Activated naive CD8-positive, alpha-beta T cell (primary cell): ENCODE measurements around the gene ADH6.
"Not testable (repeated sequence)": the region's sequence is repeated elsewhere in the genome, so short reads cannot be mapped to it uniquely, and the experiment has no call there.

Experiments
- H3K27ac Mint-ChIP-seq: one replicate; pipeline ENCODE4 v1.8.0; 2021; ENCODE audit warnings: mixed read lengths
- H3K27me3 Mint-ChIP-seq: one replicate; pipeline ENCODE4 v1.8.0; 2021; ENCODE audit warnings: mixed read lengths
- H3K36me3 Mint-ChIP-seq: one replicate; pipeline ENCODE4 v1.8.0; 2021; ENCODE audit warnings: mixed read lengths
- H3K4me1 Mint-ChIP-seq: one replicate; pipeline ENCODE4 v1.8.0; 2021; ENCODE audit warnings: low read depth, mixed read lengths
- H3K4me3 Mint-ChIP-seq: one replicate; pipeline ENCODE4 v1.8.0; 2021; ENCODE audit warnings: mild to moderate bottlenecking, mixed read lengths
- H3K9me3 Mint-ChIP-seq: one replicate; pipeline ENCODE4 v1.8.0; 2021; ENCODE audit warnings: low read depth, mixed read lengths

The ADH6 gene

DNA sequence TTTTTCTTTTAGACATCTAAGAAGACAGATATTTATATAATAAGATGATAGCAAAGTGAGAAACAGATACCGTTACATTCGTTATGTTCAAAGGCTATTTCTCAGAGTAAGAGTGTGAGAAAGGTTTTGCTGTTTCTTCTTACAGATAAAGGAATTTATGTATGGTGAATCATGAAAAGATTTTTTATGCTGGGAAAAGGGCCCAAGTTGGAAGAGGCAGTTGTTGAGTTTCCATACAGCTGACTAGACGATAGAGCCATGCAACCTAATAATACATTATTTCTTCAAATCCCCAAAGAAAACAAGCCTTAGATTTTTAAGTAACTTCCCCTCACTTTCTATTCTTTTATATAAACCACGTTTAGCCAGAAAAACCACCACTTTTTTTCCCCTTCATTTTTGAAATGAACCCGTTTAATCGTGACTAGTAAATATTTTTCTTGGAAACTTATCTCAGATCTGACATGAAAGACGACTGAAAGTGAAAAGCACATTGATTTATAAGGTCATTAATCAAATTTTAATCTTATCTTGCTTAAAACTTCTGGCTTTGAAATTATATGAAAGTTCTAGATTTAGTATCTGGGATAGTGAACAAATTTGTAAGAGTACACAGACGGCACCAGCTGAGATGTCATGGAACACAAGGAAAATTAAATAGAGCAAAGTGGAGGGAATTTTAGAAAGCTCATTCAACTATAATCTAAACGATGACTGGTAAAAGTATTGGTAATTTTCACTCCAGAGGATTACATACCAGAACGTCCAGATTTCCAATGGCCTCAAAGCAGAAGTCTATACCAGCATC, 10.9 kb downstream of the ADH6 start:
- H3K4me3 Mint-ChIP-seq: no peak overlapping the region
- H3K9me3 Mint-ChIP-seq: no peaks in the 10 kb centered on the region
- H3K4me1 Mint-ChIP-seq: no peaks in the 10 kb centered on the region

DNA sequence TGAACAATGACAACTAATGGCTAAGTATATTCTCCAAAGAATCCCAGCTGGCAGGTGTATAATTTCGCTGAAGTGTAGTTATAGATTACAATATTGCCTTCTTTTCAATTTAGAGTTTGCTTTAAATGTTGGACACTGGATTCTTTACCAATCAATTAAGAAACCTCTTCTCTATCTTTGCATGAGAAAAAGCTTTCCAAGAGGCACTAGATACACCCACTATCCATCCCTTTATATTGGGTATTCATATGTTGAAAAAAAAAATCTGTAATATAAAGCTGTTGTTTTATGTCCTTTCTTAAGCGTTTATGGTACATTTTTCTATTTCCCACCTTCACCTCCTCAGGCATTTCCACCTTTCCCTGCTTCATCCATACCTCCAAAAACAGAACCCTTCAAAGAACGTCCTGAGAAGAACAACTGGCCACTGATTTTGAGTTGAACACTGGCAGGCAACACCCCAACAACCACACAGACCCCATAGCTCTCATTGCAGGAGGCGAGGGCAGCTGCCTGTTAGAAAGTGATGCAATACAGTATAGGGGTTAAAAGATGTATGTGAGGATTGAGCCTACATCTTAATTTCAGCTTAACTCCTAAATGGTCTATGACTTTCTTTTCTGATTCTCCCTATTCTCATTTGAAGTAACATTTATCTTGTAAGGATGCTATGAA, 11.8 kb downstream of the ADH6 start:
- H3K4me1 Mint-ChIP-seq: no peaks in the 10 kb centered on the region
- peaks cover 2% of the 10 kb centered on the region for H3K36me3 Mint-ChIP-seq
- H3K4me3 Mint-ChIP-seq: no peak overlapping the region
- no peaks in the 10 kb centered on the region for H3K9me3 Mint-ChIP-seq
- no peak overlapping the region for H3K27ac Mint-ChIP-seq
- no peaks in the 10 kb centered on the region for H3K27me3 Mint-ChIP-seq

More for the DNA sequence above, 10.9 kb downstream of the ADH6 start:
- no peaks in the 10 kb centered on the region for H3K27me3 Mint-ChIP-seq
- H3K27ac Mint-ChIP-seq: no peak overlapping the region
- peaks cover 2% of the 10 kb centered on the region for H3K36me3 Mint-ChIP-seq

DNA sequence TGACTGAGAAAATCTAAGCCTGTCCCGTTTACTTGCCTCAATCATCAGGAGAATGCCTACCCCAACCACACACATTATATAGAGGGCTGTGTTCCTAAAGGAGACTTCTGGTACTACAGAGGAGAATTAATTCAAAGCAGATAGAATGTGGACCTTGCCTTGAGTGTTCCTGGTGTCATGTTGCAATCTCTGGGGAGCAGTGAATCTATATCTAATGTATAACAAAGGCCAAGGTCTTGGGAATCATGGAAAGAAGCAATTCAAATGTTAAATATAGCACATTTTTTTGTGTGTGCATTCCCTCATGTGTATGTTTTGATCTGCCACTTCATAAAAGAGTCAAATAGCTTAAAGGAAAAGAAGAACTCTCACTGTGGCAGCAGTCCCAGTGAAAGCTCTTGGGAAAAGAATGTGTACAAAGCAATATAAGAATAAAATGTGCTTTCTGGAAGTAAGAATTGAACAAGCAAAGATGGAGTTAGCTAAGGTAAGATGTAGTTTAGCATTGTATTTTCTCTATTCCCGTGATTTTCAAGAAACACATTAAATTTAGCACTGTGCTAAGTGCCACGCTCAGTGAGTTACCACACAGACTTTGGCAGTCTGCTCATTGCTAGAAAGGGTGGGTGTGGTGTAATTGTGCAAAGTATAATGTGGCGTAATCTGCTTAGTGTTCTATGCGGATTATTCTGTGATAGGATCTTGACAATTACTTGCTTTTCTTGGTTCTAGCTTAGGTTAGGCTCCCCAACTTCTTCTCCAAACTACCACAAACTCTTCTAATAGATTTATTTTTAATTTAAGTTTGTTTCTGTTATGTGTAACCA, 13.7 kb downstream of the ADH6 start:
- H3K4me3 Mint-ChIP-seq: no peak overlapping the region
- no peaks in the 10 kb centered on the region for H3K36me3 Mint-ChIP-seq
- no peaks in the 10 kb centered on the region for H3K9me3 Mint-ChIP-seq
- H3K27ac Mint-ChIP-seq: no peak overlapping the region
- no peaks in the 10 kb centered on the region for H3K4me1 Mint-ChIP-seq
- no peaks in the 10 kb centered on the region for H3K27me3 Mint-ChIP-seq

DNA sequence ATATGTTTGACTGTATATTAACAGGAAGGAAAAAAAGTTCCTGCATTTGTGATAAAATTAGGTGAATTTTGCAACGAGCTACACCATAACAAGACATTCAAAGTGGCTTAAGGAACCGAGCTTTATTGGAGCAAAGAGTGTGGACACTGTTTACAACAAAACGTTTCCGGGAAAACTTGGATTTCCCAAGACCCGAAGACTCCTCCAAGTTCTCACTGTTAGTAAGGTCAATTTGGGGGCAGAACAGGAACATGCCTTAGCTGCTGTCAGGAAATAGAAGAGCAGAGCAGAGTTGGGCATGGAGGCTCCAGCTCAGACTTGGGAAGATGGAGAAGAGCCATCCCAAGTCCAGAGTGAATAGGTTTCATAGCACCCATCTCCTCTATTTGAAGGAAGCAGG, 16.5 kb downstream of the ADH6 start:
- H3K4me1 Mint-ChIP-seq: no peaks in the 10 kb centered on the region
- H3K36me3 Mint-ChIP-seq: no peaks in the 10 kb centered on the region
- H3K9me3 Mint-ChIP-seq: no peaks in the 10 kb centered on the region
- H3K4me3 Mint-ChIP-seq: no peak overlapping the region
- no peaks in the 10 kb centered on the region for H3K27me3 Mint-ChIP-seq
- H3K27ac Mint-ChIP-seq: no peak overlapping the region

DNA sequence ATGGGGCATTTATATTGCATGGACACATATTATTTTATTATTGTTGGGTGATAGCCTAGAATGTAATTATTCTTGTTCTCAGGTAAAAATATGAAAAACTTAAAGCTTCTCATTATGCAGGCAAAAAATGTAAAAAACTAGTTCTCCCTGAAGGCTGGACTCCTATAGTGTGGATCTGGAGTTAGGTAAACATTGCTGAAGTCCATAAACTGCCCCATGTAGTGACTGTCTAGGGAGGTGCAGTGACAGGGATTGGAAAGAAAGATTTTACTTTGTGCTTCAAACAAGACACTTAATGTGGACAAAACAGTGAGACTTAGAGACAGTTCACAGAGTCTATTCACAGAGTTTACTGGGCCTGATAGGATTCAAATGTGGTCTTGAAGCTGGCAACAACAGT, 17.0 kb downstream of the ADH6 start:
- H3K4me3 Mint-ChIP-seq: no peak overlapping the region
- H3K27ac Mint-ChIP-seq: no peak overlapping the region
- H3K4me1 Mint-ChIP-seq: no peaks in the 10 kb centered on the region
- no peaks in the 10 kb centered on the region for H3K9me3 Mint-ChIP-seq
- no peaks in the 10 kb centered on the region for H3K27me3 Mint-ChIP-seq
- no peaks in the 10 kb centered on the region for H3K36me3 Mint-ChIP-seq

DNA sequence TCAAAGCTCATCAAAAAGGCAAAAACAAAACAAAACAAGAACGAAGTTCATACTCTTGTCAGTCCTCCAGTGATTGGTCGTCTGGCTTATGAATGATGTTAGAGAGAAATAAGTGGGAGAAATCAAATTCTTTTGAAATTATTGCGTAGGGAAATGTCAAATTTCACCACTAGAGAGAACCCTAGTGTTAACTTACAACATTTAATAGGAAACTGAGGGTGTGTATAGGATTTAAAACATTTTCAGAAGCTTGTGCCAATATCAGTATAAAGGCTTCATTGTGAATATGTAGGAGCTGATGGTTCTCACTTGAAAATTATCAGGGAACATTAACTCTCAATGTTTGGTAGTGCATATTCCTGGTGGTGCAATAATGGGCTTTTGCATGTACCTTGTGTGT, 17.4 kb downstream of the ADH6 start:
- Mint-ChIP-seq H3K4me3 (no peak overlapping the region), H3K9me3 (no peaks in the 10 kb centered on the region), H3K27me3 (no peaks in the 10 kb centered on the region), H3K4me1 (no peaks in the 10 kb centered on the region), H3K27ac (no peak overlapping the region), H3K36me3 (no peaks in the 10 kb centered on the region)

DNA sequence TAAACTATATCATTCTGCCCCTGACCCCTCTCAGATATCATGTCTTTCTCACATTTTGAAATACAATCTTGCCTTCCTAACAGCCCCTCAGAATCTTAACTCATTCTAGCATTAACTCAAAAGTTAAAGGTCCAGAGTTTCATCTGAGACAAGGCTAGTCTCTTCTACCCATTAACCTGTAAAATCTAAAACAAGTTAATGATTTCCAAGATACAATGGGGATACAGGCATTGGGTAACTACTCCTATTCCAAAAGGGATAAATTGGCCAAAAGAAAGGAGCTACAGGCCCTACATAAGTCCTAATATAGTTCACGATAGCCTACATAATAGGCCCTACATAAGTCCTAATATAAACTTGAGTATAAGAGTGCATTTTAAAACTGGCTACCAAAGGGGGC, 18.9 kb downstream of the ADH6 start:
- Mint-ChIP-seq H3K36me3 (peaks cover 3% of the 10 kb centered on the region), H3K27me3 (no peaks in the 10 kb centered on the region), H3K4me3 (no peak overlapping the region), H3K4me1 (no peaks in the 10 kb centered on the region), H3K9me3 (no peaks in the 10 kb centered on the region), H3K27ac (no peak overlapping the region)

DNA sequence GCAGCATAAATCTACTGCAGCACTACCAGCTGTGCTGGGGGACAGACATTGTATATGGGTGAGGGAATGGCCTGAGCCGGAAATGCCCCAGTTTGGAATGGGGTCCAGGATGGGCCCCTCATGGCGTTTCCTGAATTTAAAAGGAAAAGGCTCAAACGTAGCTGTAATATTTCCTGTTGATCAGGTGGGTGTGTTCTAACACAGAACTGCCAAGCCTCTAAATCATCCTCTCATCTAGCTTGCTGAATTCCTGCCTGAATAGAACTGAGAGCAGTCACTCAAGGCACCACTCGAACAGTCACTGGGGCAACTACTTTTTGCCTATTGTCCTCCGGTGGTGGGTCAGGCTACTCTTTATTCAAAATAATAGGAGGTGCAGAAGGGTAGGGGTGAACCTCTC, 28.7 kb downstream of the ADH6 start:
- H3K4me3 Mint-ChIP-seq: no peak overlapping the region
- H3K4me1 Mint-ChIP-seq: no peaks in the 10 kb centered on the region
- peaks cover 28% of the 10 kb centered on the region for H3K9me3 Mint-ChIP-seq
- H3K27me3 Mint-ChIP-seq: peaks cover under 1% of the 10 kb centered on the region
- H3K27ac Mint-ChIP-seq: no peak overlapping the region
- peaks cover 25% of the 10 kb centered on the region for H3K36me3 Mint-ChIP-seq

DNA sequence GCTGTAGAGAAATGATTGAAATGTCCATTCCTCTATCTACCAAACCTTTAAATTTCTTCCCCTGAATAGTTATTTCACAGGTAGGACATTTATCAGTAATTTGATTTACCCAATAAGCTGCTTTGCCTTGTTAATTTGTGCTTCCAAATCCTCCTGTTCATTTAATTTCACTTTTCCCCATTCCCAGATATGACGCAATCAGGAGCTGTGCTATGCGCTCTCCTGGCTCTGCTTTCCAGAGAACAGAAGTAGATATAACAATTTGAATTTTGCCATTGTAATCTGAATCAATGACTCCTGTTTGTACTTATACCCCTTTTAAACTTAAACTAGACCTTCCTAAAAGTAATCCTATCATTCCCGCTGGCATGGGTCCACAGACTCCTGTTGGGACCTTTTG, 29.1 kb downstream of the ADH6 start:
- H3K9me3 Mint-ChIP-seq: peaks cover 33% of the 10 kb centered on the region
- not testable (repeated sequence) for H3K4me3 Mint-ChIP-seq, H3K4me1 Mint-ChIP-seq, H3K27me3 Mint-ChIP-seq, H3K27ac Mint-ChIP-seq
- peaks cover 27% of the 10 kb centered on the region for H3K36me3 Mint-ChIP-seq

DNA sequence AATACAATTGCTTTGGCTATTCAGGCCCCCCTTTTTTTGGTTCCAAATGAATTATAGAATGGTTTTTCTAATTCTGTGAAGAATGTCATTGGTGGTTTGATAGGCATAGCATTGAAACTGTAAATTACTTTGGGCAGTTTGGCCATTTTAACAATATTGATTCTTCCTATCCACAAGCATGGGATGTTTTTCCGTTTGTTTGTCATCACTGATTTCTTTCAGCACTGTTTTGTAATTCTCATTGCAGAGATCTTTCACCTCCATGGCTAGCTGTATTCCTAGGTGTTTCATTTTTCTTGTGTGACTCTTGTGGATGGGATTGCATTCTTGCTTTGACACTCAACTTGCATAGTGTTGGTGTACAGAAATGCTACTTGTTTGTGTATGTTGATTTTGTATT, 33.0 kb downstream of the ADH6 start:
- H3K36me3 Mint-ChIP-seq: peaks cover 23% of the 10 kb centered on the region
- H3K4me3 Mint-ChIP-seq: no peak overlapping the region
- peaks cover 2% of the 10 kb centered on the region for H3K27me3 Mint-ChIP-seq
- H3K9me3 Mint-ChIP-seq: peaks cover 28% of the 10 kb centered on the region
- no peak overlapping the region for H3K27ac Mint-ChIP-seq
- H3K4me1 Mint-ChIP-seq: no peaks in the 10 kb centered on the region

DNA sequence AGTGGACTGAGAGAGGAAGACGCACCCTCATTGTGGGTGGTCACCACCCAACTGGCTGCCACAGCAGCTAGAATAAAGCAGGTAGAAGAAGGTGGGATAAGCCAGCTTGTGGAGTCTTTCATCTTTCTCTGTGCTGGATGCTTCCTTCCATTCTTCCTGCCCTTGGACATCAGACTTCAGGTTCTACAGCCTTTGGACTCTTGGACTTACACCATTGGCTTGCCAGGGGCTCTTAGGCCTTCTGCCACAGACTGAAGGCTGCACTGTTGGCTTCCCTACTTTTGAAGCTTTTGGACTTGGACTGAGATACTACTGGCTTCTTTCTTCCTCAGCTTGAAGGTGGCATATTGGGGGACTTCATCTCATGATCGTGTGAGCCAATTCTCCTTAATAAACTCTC, 33.5 kb downstream of the ADH6 start:
- Mint-ChIP-seq H3K4me3 (no peak overlapping the region), H3K27ac (no peak overlapping the region), H3K27me3 (peaks cover 2% of the 10 kb centered on the region), H3K4me1 (no peaks in the 10 kb centered on the region), H3K9me3 (peaks cover 24% of the 10 kb centered on the region), H3K36me3 (peaks cover 21% of the 10 kb centered on the region)

DNA sequence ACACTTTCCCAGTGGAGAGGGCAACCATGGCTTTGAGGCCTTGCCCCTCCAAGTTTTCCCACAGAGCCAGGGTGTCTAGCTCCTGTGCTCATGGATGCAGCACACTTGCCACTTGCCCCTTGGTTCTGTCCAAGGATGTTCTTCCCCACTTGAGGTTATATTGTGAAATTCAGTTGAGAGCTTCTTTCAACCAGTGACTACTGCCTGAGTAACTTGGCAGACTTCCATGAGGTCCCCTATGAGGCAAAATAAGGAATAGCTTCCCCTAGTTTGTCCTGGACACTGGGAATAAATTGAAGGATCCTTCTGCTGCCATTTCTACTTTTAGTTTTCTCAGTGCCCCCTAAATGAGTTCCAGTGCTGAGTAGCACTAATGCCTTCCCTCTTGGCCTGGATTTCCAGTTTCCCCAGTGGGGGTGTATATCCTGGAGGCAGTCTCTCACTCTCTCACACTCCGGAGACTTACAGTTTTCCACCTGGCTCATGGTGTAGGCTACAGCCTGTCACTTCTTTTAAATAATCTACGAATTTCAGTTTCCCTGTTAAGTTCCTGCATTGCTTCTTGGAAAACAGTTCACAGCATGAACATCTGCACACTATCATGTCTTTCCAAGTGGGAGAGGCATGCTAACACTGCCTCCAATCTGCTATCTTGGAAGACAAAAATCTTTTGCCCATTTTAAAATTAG, 38.5 kb downstream of the ADH6 start:
- Mint-ChIP-seq H3K4me1 (no peaks in the 10 kb centered on the region), H3K36me3 (peaks cover 18% of the 10 kb centered on the region), H3K27ac (no peak overlapping the region), H3K4me3 (no peak overlapping the region), H3K9me3 (peaks cover 18% of the 10 kb centered on the region), H3K27me3 (peaks cover 2% of the 10 kb centered on the region)

DNA sequence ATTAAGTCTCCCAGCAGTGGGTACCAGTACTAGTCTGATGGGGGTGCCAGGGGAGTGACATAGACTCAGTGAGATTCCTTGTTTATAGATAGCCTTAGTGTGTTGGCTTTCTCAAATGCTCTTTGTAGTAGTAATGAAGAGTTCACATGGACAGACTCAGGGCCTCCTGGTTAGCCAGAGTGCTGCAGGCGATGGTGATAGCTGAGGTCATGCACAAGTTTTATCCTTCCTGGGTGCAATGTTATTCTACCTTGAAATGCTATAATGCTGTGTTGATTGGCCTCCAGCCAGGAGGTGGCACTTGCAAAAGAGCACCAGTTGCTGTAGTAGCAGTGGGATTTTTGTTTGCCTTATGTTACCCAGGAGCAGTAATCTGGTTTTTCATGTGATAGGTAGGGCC, 39.4 kb downstream of the ADH6 start:
- H3K4me1 Mint-ChIP-seq: no peaks in the 10 kb centered on the region
- H3K27me3 Mint-ChIP-seq: no peaks in the 10 kb centered on the region
- H3K27ac Mint-ChIP-seq: no peak overlapping the region
- peaks cover 19% of the 10 kb centered on the region for H3K36me3 Mint-ChIP-seq
- peaks cover 11% of the 10 kb centered on the region for H3K9me3 Mint-ChIP-seq
- no peak overlapping the region for H3K4me3 Mint-ChIP-seq

DNA sequence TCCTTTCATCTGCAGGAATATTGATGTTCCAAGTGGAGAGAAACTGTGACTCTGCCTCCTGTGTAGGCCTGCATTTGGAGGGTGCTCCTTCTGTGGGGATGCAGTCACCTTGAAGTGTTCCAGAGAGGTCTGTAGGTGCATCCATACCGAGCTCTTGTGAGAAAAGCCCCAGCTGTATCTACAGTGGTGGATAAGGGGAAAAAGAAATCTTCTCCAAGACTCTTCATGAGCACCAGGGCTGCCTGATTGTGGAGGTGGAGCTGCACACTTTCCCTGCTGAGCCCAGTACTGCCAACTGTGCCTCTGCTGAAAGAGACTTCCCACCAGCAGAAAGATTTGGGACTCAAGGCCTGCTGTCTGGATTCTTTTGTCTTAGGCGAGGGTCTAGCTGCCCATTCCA, 39.9 kb downstream of the ADH6 start:
- Mint-ChIP-seq H3K9me3 (peaks cover 11% of the 10 kb centered on the region), H3K36me3 (peaks cover 21% of the 10 kb centered on the region), H3K27me3 (no peaks in the 10 kb centered on the region), H3K4me3 (no peak overlapping the region), H3K27ac (no peak overlapping the region), H3K4me1 (no peaks in the 10 kb centered on the region)

DNA sequence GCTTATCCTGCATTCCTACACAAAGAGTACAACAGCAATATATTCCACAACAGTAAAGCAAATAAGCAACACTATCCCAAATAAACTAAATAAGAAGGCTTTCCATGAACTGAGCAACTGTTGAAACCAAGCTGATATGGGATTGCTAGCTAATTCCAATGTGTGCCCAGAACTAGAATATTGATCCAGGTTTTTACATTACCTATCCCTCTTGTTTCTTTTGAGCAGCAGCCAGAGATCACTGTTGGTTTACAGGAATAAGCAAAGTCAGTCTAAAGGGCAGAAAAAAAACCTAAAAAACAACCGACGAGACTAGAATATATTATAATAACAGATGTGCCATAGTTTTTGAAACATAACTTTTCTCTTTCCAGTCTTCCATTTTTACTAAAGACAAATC, 52.5 kb downstream of the ADH6 start:
- Mint-ChIP-seq H3K27me3 (no peaks in the 10 kb centered on the region), H3K4me3 (no peak overlapping the region), H3K9me3 (peaks cover 28% of the 10 kb centered on the region), H3K4me1 (no peaks in the 10 kb centered on the region), H3K36me3 (peaks cover 18% of the 10 kb centered on the region), H3K27ac (no peak overlapping the region)
